HTERT RPE-1 (cell line): ENCODE results near the gene PSMF1.

ENCODE experiments used
- in situ Hi-C: fragments of 300-500 bp; cut with MboI; formaldehyde crosslinking; loops from 4 replicates; pipeline ENCODE4 v1.14.3; 2020; ENCODE audit warnings: low sequenced_read_pairs

PSMF1 gene

DNA sequence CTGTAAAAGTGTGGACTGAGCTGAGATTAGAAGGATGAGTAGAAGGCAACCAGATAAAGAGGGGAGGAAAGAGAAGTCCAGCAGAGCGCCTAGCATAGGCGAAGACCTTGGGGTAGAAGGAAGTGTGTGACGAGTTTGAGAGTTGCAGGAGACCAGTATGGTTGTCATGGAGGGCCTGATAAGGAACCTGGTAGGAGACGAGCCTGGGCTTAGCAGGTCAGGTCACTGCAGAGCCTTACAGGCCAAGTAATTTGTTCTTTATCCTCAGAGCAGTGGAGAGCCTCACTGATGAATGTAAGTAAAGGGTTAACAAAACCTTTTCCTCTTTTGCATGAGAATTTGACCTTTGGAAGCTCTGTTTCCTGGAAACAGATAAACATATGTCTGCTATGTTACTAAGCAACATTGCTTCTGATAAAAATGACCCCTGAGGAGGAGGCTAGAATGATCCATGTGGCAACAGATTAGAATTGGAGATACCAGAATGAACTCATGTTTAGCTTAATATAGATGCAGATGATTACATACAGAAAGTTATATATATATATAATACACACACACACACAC is 69.3 kb downstream of the PSMF1 start:
- in situ Hi-C loops = no loop called here

DNA sequence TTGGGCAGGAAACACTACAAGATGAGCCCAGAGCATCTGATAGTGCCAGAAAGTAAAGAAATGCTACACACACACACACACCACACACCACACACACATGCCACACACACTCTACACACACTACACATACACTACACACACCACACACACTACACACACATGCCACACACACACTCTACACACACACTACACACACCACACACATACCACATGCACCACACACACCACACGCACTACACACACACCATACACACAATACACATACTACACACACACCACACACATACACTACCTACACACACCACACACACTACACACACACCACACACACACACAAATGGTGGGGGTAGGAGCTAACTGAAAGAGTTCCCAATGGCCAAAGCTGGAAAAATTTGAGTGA is 69.9 kb downstream of the PSMF1 start:
- in situ Hi-C loops = no loop called here

DNA sequence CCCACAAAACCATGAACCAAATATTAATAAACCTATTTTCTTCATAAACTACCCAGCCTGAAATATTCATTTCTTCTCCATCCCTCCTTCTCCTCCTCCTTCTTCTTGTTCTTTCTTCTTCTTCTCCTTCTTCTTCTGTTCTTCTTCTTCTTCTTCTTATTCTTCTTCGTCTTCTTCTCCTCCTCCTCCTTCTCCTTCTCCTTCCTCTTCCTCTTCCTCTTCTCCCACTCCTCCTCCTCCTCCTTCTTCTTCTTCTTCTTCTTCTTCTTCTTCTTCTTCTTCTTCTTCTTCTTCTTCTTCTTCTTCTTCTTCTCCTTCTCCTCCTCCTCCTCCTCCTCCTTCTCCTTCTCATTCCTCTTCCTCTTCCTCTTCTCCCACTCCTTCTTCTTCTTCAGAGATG is 71.4 kb downstream of the PSMF1 start:
- in situ Hi-C loops = no loop called here

GRCh38 chr20:1190847-1191246 is 72.4 kb downstream of the PSMF1 start:
- in situ Hi-C loops = no loop called here

DNA sequence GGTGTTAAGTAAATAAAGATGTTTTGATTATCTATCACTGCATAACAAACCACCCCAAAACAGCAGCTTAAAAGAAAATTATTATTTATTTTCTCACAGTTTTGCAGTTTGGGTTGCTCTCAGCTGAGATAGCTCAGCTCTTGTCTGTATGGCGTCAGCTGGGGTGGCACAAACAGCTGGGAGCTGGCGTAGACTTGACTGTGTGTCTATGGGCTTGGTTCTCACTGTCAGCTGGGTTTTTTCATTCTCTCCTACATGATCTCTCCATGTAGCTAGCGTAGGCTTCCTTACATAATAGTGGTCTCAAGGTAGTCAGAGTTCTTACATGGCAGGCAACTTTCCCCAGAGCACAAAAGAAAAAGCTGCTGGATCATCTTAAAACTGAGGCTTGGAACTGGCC is 72.9 kb downstream of the PSMF1 start:
- in situ Hi-C loops = no loop called here

DNA sequence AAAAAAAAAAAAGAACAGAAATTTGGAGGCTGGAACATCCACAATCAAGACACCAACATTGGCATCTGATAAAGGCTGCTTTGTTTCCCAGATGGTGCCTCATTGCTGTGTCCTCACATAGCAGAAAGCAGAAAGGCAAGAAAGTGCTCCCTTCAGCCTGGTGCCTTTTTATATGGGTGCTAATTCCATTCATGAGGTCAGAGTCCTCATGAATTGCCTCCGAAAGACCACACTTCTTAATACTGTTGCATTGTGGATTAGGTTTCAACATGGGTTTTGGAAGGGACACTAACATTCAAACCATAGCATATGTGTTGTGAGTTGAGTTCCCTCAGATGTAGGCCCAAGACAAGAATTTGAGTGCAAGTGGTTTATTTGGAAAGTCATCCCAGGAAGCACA is 76.8 kb downstream of the PSMF1 start:
- in situ Hi-C loops = no loop called here

DNA sequence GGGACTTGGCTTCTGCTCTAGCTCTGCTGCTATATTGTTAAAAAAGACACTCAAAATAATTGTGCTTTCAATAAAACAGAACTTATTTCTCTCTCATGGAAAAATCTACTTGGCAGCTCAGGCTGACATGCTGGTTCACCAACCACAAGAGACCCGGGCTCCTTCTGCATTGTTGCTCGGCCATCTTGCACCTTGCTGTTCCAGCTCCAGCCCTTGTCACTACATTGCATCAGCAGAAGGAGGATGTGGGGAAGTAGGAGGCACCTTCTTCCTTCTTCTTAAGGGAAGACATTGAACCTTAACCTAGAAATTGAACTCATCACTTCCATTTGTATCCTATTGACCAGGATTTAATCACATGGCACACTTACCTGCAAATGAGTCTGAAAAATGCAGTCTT is 78.2 kb downstream of the PSMF1 start:
- in situ Hi-C loops = no loop called here

- in situ Hi-C loops = no loop called here
Observed at GRCh38 chr20:1197801-1198200, 79.4 kb downstream of the PSMF1 start.

- in situ Hi-C loops = no loop called here
Observed at GRCh38 chr20:1198751-1199150, 80.3 kb downstream of the PSMF1 start.

GRCh38 chr20:1199212-1199873 is 80.9 kb downstream of the PSMF1 start:
- in situ Hi-C loops = no loop called here

DNA sequence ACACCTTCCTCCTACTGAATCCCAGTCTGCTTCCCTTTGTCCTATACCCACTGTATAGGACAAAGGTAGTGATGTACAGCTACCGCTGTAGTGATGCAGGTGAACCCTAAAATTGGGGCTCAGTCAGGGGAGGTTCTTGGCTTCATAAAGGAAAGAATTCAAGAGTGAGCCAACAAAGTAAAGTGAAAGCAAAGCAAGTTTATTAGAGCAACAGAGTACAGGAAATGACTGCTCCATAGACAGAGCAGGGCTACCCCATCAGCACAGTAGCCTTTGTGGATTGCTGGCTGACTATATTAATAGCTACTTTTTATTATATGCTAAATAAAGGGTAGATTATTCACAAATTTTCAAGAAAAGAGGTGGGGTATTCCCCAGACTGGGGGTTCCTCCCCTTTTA is 81.6 kb downstream of the PSMF1 start:
- in situ Hi-C loops = no loop called here

- in situ Hi-C loops = no loop called here
Observed at GRCh38 chr20:1202762-1203504, 84.5 kb downstream of the PSMF1 start, which contains the start of gene C20orf202. TSS of gene C20orf202 (plus strand) at chr20:1203454. CDS start at chr20:1203586, 132 bp downstream.

GRCh38 chr20:1203630-1204029 is 85.2 kb downstream of the PSMF1 start:
- in situ Hi-C loops = no loop called here

DNA sequence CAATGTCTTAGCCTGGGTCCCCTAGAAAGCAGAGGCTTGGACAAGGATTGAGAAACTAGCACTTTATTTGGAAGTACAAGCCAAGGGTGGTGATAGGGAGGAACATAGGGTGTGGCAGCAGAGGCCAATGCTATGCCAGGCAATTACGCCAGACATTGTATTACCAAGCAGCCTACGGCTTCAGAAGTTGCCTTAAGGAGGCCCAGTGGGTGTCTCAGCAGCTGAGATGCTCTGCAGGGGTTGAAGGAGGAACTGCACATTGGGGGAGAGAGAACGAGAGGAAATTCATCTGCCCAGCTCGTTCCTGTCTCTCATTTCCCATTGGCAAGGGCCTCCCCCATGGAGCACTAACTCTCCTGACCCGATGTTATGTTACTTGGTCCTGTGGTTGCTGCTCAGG is 85.7 kb downstream of the PSMF1 start:
- in situ Hi-C loops = no loop called here

GRCh38 chr20:1204576-1204975 is 86.2 kb downstream of the PSMF1 start:
- in situ Hi-C loops = no loop called here

- in situ Hi-C loops = no loop called here
Observed at GRCh38 chr20:1205802-1206201, 87.4 kb downstream of the PSMF1 start.

DNA sequence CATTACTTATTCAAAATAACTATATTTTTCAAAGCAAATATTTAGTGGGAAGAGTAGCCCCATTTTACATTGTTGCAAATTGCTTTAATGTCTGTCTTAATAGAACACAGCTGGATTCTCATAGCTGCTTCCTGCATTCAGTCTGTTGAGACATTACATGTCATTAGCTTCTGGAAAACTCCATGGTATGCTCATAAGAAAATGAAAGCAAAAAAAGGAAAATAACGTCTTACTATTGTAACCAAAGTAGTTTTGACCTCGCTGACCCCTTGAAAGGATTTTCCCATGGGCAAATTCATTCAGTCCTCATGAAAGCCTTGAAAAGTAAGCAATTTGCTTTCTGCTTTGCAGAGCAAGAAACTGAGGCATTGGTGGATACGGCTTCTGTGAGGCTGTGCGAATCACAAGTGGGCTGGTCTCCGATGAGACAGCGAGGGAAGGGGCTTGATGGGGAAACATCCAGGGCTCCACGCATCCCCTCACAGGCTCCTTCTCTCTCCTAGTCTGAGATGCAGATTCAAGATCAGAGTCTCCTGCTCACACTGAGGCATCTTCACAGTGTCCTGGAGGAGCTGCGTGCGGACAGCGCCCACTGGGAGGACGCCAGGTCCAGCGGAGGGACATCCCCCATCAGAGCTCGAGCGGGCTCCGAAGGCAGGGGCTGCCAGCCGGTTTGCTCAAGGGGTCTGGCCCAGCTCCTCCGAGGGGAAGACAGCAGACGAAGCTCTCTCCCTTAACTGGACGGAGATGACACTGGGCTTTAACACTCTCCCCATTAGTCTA is 88.2 kb downstream of the PSMF1 start:
- in situ Hi-C loops = no loop called here

DNA sequence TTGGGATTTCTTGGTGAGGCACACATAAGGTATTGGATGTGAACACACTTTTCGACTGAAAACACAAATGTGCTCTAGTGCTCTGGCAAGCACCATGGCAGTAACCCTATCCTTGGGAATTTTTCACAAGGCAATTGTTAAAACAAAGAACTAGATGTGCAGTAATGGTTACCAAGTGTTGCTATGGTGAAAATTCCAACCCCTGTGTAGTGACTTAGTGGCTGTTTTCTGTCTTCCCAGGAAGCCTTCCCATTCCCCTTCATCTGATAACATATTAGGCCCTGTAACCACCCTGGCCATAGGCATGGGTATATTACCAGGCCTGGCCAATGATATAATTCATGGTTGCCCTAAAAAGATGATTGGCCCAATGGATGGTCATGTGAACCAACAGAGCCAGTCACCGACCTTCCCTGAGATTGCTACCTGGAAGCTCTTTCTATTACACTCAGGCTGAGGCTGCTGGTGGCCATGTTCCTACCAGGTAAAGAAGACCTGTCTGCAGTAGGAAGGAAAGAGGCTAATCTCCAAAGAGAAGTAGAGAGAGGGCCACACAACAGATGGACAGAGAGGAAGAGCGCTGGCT is 89.0 kb downstream of the PSMF1 start:
- in situ Hi-C loops = no loop called here

GRCh38 chr20:1209447-1210387 is 91.3 kb downstream of the PSMF1 start:
- in situ Hi-C loops = no loop called here

- in situ Hi-C loops = no loop called here
Observed at GRCh38 chr20:1210501-1210900, 92.1 kb downstream of the PSMF1 start.
